ENCODE data around the gene ABLIM3.

- TF ChIP-seq EZH2 (IDR thresholded peaks at IDR 0.05; ENCODE audit: low read depth) (no peak), CTCF (conservative IDR thresholded peaks at IDR 0.05) (no peak)
These were observed 71.1 kb downstream of the ABLIM3 start for GRCh38 chr5:149212198-149212951.
